Nephron progenitor cell (in vitro differentiated cells): ENCODE measurements around the gene PRDX2.
A peak's percentile ranks its signal among the peaks of the same experiment; 100 is the strongest.

Experiments
- DNase-seq: peaks from one replicate; pipeline ENCODE4 v3.0.0; 2021
- H3K27ac Mint-ChIP-seq: 2 replicates; pipeline ENCODE4 v1.8.0; 2021; ENCODE audit warnings: mild to moderate bottlenecking, moderate library complexity, mixed read lengths
- H3K27me3 Mint-ChIP-seq: 2 replicates; pipeline ENCODE4 v1.8.0; 2021; ENCODE audit warnings: mild to moderate bottlenecking, low read depth, mixed read lengths; ENCODE audit not compliant: poor library complexity
- H3K36me3 Mint-ChIP-seq: 2 replicates; pipeline ENCODE4 v1.8.0; 2021; ENCODE audit warnings: low read depth, mixed read lengths
- H3K4me1 Mint-ChIP-seq: 2 replicates; pipeline ENCODE4 v1.8.0; 2021; ENCODE audit warnings: mixed read lengths
- H3K4me3 Mint-ChIP-seq: 2 replicates; pipeline ENCODE4 v1.8.0; 2021; ENCODE audit warnings: mild to moderate bottlenecking, moderate library complexity, mixed read lengths
- H3K9me3 Mint-ChIP-seq: 2 replicates; pipeline ENCODE4 v1.8.0; 2021; ENCODE audit warnings: mild to moderate bottlenecking, moderate library complexity, mixed read lengths
- TF ChIP-seq, protein P1 (sequence below): fragments of 200-600 bp; sonication (generic); IDR thresholded peaks from 2 replicates; pipeline ENCODE4 v1.5.0; 2021; ENCODE audit warnings: antibody characterized with exemption

PRDX2 gene

DNA sequence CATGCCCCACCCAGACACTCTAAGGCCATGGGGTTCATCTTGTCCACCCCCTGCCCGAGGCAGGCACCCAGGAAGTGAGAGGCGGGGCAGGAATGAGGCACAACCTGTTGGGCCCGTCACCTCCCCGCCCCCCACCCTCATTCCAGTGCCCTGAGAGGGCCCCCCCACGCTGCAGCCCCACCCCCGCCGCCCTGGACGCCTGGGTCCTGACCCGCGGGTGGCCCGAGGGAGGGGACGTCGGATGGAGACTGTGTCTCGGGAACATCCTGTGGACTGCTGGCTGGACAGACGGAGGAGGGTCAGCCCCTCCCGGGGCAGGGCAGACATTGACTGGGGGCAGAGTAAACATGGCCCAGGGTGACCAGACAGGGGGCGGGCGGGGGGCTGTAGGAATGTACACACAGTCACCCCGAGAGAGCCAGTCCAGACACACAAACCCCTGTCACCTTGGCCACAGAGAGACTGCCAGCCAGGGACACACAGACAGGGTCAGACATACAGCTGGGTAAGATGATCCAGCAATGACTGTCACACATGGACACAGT lies 17.7 kb downstream of the PRDX2 start:
- H3K4me1 Mint-ChIP-seq: peaks cover 34% of the 10 kb centered on the region
- H3K36me3 Mint-ChIP-seq: no peaks in the 10 kb centered on the region
- H3K9me3 Mint-ChIP-seq: no peaks in the 10 kb centered on the region
- no peak overlapping the region for H3K27ac Mint-ChIP-seq
- H3K4me3 Mint-ChIP-seq: peak overlapping the region; percentile 73
- TF ChIP-seq, protein P1, sequence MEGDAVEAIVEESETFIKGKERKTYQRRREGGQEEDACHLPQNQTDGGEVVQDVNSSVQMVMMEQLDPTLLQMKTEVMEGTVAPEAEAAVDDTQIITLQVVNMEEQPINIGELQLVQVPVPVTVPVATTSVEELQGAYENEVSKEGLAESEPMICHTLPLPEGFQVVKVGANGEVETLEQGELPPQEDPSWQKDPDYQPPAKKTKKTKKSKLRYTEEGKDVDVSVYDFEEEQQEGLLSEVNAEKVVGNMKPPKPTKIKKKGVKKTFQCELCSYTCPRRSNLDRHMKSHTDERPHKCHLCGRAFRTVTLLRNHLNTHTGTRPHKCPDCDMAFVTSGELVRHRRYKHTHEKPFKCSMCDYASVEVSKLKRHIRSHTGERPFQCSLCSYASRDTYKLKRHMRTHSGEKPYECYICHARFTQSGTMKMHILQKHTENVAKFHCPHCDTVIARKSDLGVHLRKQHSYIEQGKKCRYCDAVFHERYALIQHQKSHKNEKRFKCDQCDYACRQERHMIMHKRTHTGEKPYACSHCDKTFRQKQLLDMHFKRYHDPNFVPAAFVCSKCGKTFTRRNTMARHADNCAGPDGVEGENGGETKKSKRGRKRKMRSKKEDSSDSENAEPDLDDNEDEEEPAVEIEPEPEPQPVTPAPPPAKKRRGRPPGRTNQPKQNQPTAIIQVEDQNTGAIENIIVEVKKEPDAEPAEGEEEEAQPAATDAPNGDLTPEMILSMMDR: no peak
- DNase-seq: peak; percentile 31
- no peaks in the 10 kb centered on the region for H3K27me3 Mint-ChIP-seq

DNA sequence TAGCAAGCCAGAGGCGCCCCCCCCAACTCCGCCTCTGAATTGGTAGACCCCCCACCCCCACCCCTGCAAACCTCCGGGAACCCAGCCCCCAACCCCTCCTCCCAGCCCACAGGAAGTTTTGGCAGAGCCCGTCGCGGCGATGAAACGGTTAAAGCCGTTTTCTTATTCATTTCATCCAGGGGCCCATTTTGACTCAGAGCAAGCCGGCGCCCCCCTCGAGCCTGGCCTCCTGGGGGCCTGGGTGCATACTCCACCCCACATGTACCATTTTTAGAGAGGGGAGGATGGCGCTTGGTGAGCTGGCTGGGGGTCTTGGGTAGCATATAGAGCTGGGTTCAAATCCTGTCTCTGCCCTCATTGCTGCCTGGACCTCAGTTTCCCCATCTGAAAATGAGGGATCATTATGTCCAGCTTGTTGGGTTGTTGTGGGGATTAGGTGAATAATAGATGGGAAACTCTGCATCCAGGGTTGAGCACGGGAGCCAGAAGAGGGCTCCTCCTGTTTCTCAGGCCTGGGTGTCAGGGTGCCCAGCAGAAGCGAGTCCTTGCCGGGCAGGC lies 18.2 kb downstream of the PRDX2 start:
- H3K4me3 Mint-ChIP-seq: peak overlapping the region; percentile 73
- H3K4me1 Mint-ChIP-seq: peaks cover 33% of the 10 kb centered on the region
- TF ChIP-seq, protein P1: no peak
- H3K36me3 Mint-ChIP-seq: no peaks in the 10 kb centered on the region
- H3K27ac Mint-ChIP-seq: no peak overlapping the region
- no peaks in the 10 kb centered on the region for H3K9me3 Mint-ChIP-seq
- no peaks in the 10 kb centered on the region for H3K27me3 Mint-ChIP-seq
- DNase-seq: no peak

DNA sequence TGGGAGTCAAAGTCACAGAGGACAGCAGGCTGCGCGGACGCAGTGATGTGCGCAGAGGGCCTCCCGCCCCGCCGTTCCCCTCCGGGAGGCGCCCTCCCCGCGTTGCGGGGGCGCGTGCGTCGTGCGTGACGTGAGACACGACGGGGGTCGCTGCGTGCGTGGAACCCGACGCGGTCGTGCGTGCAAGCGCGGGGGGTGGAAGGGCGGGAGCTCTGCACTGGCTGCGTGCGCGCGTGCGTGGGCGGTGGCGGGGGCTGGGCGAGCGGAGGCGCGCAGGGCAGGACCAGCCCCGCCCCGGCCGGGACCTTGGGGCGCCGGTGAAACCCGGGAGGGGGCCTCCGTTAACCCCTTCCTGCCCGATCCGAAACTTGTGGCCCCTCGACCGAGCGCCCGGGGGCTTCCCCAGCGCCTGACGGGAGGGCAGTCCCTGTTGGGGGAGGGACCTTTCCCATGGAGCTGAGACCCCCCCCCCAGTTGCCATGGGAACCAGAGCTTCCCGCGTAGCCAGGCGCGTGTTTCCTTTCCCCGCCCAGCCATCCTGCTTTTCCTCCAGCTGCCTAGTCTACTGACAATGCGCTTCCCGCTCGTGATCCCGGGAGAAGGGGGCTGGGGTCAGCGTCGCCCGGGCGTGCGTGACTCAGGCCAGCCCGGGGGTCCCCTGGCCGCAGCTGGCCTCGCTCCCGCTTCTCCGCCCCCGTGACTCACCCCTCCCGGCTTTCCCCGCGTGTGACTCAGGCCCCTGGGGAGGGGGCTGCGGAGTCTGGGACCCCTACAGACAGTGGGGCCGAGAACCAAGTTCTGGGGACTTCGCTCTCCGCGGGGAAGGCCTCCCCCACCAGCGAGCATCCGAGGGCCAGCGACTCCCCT lies 18.9 kb downstream of the PRDX2 start:
- peak overlapping the region; percentile 83 for H3K4me3 Mint-ChIP-seq
- H3K27me3 Mint-ChIP-seq: no peaks in the 10 kb centered on the region
- no peaks in the 10 kb centered on the region for H3K9me3 Mint-ChIP-seq
- H3K4me1 Mint-ChIP-seq: peaks cover 30% of the 10 kb centered on the region
- TF ChIP-seq, protein P1: no peak
- DNase-seq: peak; percentile 79
- no peaks in the 10 kb centered on the region for H3K36me3 Mint-ChIP-seq
- no peak overlapping the region for H3K27ac Mint-ChIP-seq

DNA sequence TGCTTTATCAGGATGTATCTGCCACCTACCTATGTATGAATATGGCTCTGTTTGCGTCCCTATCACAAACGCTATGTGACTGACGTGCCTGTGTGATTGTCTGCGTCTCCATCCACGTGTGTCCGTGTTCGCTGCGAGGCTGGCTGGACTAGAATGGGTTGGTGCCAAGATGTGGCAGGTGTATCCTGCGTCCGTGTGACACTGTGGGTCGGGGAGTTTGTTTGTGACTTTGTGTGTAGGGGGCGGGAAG lies 19.5 kb downstream of the PRDX2 start:
- Mint-ChIP-seq H3K4me1 (peaks cover 30% of the 10 kb centered on the region), H3K36me3 (no peaks in the 10 kb centered on the region), H3K27me3 (no peaks in the 10 kb centered on the region), H3K27ac (peak overlapping the region; percentile 97), H3K9me3 (no peaks in the 10 kb centered on the region), H3K4me3 (peak overlapping the region; percentile 83)
- TF ChIP-seq, protein P1: no peak
- no peak for DNase-seq

DNA sequence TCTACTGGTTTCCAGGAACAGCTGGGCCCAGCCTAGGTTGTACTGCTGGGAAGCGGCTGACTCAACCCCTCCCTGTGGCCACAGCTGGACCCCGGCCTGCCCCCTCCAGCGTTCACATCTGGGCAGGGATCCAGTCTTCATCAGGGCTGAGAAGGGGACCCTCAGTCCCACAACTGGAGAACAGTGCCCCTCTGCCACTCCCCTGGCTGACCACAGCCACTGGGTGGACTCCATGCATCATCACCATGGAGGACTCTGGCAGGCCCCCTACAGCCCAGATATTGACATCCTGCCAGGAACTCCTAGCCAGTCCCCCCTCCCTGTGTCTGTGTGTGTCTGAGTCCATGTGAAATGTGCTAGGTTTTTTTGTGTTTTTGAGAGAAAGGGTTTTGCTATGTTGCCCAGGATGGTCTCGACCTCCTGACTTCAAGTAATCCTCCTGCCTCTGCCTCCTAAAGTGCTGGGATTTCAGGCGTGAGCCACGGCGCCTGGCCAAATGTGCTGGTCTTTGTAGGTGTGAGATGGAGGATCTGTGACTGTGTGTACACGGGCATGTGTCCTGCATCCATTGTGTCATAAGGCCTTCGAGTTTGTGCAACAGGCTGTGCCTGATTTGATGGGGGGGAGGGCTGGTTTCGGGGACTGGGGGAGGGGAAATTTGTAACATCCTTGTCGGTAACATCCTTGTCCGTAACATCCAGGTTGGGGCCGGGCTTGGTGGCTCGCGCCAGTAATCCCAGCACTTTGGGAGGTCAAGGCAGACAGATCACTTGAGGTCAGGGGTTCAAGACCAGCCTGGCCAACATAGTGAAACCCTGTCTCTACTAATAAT lies 22.2 kb downstream of the PRDX2 start:
- no peak for DNase-seq
- TF ChIP-seq, protein P1: no peak

More for the DNA sequence above, 22.2 kb downstream of the PRDX2 start:
- Mint-ChIP-seq H3K27ac (peak overlapping the region; percentile 53), H3K9me3 (no peaks in the 10 kb centered on the region), H3K27me3 (peaks cover 4% of the 10 kb centered on the region), H3K4me1 (peaks cover 33% of the 10 kb centered on the region), H3K36me3 (no peaks in the 10 kb centered on the region), H3K4me3 (peak overlapping the region; percentile 65)
